Osteoblast (primary cell): ENCODE results near the gene KBTBD7. TPM values are rescaled to one million over a fixed set of nuclear protein-coding genes. Genes with fewer than 3 reads are reported as not detected.
"Not testable (repeated sequence)": the region's sequence is repeated elsewhere in the genome, so short reads cannot be mapped to it uniquely, and the experiment has no call there.

Experiments used
- DNase-seq: peaks from one replicate; pipeline ENCODE4 v3.0.0; 2011; ENCODE audit warnings: low spot score, mixed read lengths; ENCODE audit not compliant: insufficient read length; ENCODE audit errors: missing footprints
- H2AFZ ChIP-seq: 2 replicates; pipeline ENCODE4 v1.6.0; 2011; ENCODE audit warnings: mild to moderate bottlenecking, low read length
- H3K27ac ChIP-seq: 2 replicates; pipeline ENCODE4 v1.5.1; 2011; ENCODE audit warnings: mild to moderate bottlenecking, low read depth, low read length, moderate library complexity
- H3K27me3 ChIP-seq: 2 replicates; pipeline ENCODE4 v1.6.0; 2012; ENCODE audit warnings: mild to moderate bottlenecking, control low read depth, inconsistent platforms, low read length, moderate library complexity; ENCODE audit not compliant: insufficient read depth
- H3K36me3 ChIP-seq: 2 replicates; pipeline ENCODE4 v1.5.1; 2011; ENCODE audit warnings: mild to moderate bottlenecking, low read length, control low read depth, moderate library complexity; ENCODE audit not compliant: insufficient read depth
- H3K4me1 ChIP-seq: 2 replicates; pipeline ENCODE4 v1.5.1; 2011; ENCODE audit warnings: mild to moderate bottlenecking, low read length, control low read depth, moderate library complexity; ENCODE audit not compliant: insufficient read depth
- H3K4me2 ChIP-seq: 2 replicates; pipeline ENCODE4 v1.6.0; 2011; ENCODE audit warnings: mild to moderate bottlenecking, low read length; ENCODE audit not compliant: insufficient read depth
- H3K4me3 ChIP-seq: fragments of 200-600 bp; sonication (generic); 3 replicates; pipeline ENCODE4 v1.5.1; 2012; ENCODE audit warnings: mild to moderate bottlenecking, low read length, inconsistent platforms; ENCODE audit not compliant: insufficient read depth
- H3K79me2 ChIP-seq: 2 replicates; pipeline ENCODE4 v1.6.0; 2012; ENCODE audit warnings: mild to moderate bottlenecking, low read length, control low read depth, inconsistent platforms; ENCODE audit not compliant: insufficient read depth
- H3K9me3 ChIP-seq: 2 replicates; pipeline ENCODE4 v1.5.1; 2011; ENCODE audit warnings: low read depth, low read length, control low read depth
- H4K20me1 ChIP-seq: 2 replicates; pipeline ENCODE4 v1.6.0; 2012; ENCODE audit warnings: mild to moderate bottlenecking, low read length, control low read depth; ENCODE audit not compliant: insufficient read depth
- CTCF ChIP-seq: IDR thresholded peaks from 2 replicates; pipeline ENCODE4 v1.5.1; 2011; ENCODE audit warnings: mild to moderate bottlenecking, low read depth, low read length, moderate library complexity; ENCODE audit errors: extremely low read depth
- total RNA-seq: library from RNA; depleted of rRNA; stranded (reverse); fragments of >200 nt; gene quantifications from 2 replicates; pipeline ENCODE4 v1.2.3, GENCODE V29; 2012

KBTBD7 gene
- total RNA-seq, 1 donor, result 5.4 TPM

DNA sequence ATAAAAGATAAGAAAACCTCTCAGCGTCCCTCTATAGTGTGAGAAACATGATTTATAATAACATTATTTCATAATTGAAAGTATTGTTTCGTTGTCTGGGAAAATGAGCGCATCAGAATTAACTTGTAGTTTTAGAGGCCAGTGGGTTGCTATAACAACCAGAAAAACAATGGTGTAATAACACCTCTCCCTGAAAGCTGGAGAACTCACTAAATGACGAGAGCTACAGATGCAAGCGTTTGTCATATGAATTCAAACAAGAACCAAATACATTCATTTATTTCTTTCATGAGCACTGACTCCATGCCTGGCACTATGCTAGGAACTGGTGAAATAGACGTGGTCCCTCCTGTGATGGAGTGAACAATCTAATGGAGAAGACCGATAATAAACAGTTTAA, 16.3 kb downstream of the KBTBD7 start:
- Histone ChIP-seq H3K27ac (no peak overlapping the region), H3K79me2 (no peaks in the 10 kb centered on the region), H3K27me3 (no peaks in the 10 kb centered on the region), H2AFZ (no peak overlapping the region), H3K4me2 (no peak overlapping the region), H3K4me1 (peaks cover 3% of the 10 kb centered on the region), H3K9me3 (peaks cover 2% of the 10 kb centered on the region), H3K4me3 (no peak overlapping the region), H3K36me3 (no peaks in the 10 kb centered on the region), H4K20me1 (no peaks in the 10 kb centered on the region)
- TF ChIP-seq CTCF, result no peak
- no peak for DNase-seq

- H4K20me1 ChIP-seq, result no peaks in the 10 kb centered on the region
- H3K27me3 ChIP-seq, result no peaks in the 10 kb centered on the region
- no peaks in the 10 kb centered on the region for H3K36me3 ChIP-seq
- no peak overlapping the region for H3K27ac ChIP-seq
- peaks cover 3% of the 10 kb centered on the region for H3K4me1 ChIP-seq
- TF ChIP-seq CTCF, result no peak
- no peaks in the 10 kb centered on the region for H3K79me2 ChIP-seq
- H3K4me2 ChIP-seq, result no peak overlapping the region
- no peak overlapping the region for H2AFZ ChIP-seq
- no peak for DNase-seq
- H3K9me3 ChIP-seq, result peaks cover 2% of the 10 kb centered on the region
- no peak overlapping the region for H3K4me3 ChIP-seq
These were observed 16.8 kb downstream of the KBTBD7 start for GRCh38 chr13:41177616-41178015.

- H3K9me3 ChIP-seq, H3K4me1 ChIP-seq, H3K27me3 ChIP-seq, H3K4me2 ChIP-seq, H4K20me1 ChIP-seq, DNase-seq, H3K36me3 ChIP-seq, H3K27ac ChIP-seq, H3K79me2 ChIP-seq, H2AFZ ChIP-seq, H3K4me3 ChIP-seq: not testable (repeated sequence)
These were observed 18.8 kb downstream of the KBTBD7 start for GRCh38 chr13:41175576-41175975.

- Histone ChIP-seq H3K36me3 (no peaks in the 10 kb centered on the region), H3K79me2 (no peaks in the 10 kb centered on the region), H3K4me1 (no peaks in the 10 kb centered on the region), H3K4me3 (no peak overlapping the region), H2AFZ (no peak overlapping the region), H3K9me3 (no peaks in the 10 kb centered on the region), H3K27me3 (no peaks in the 10 kb centered on the region), H3K27ac (no peak overlapping the region), H4K20me1 (no peaks in the 10 kb centered on the region), H3K4me2 (no peak overlapping the region)
- TF ChIP-seq CTCF, result no peak
- no peak for DNase-seq
These were observed 32.2 kb downstream of the KBTBD7 start for GRCh38 chr13:41162151-41162550.
